Liver (tissue), 3 donors: ENCODE data around the gene ANKRD17.

ENCODE experiments used
- CTCF ChIP-seq: fragments of 150-350 bp; IDR thresholded peaks from 2 replicates; pipeline ENCODE4 v1.5.1; 2017; ENCODE audit warnings: improper control_type of control experiment, low read depth, low read length; ENCODE audit not compliant: missing input control
- EGR1 ChIP-seq, 2 donors: IDR thresholded peaks; 2 replicates each; pipeline ENCODE4 v1.6.1; 2016 to 2018; ENCODE audit warnings: antibody characterized with exemption in 2 of 2, low read depth in 2 of 2
- TAF1 ChIP-seq: conservative IDR thresholded peaks from 2 replicates; pipeline ENCODE4 v1.6.1; 2016; ENCODE audit warnings: antibody characterized with exemption, mild to moderate bottlenecking
- TF ChIP-seq, protein P1 (sequence below): IDR thresholded peaks from 2 replicates; pipeline ENCODE4 v1.6.1; 2016; ENCODE audit warnings: antibody characterized with exemption, mild to moderate bottlenecking
- donor health status: healthy.
- donor health status: healthy.

DNA sequence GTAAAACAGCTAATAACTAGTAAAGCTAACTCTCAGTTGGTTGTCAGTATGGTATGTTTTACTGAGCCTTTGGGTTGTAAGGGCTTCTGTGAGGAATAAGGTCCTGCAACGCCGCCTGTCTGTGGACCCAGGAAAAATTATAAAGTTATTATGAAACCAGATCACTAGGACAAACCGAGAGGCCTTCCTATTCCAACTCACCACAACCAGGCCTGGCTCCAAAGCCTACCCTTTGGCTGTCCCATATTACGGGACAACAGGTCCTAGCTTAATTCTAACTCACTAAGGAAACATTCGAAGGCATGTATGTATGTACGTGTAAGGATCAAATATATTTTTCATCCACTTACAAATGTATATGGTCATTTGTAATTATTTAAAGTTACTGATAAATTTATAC, 1.4 kb downstream of the ANKRD17 start:
- peak; percentile 18 for TF ChIP-seq TAF1
- peak; percentile 71 for TF ChIP-seq CTCF
- TF ChIP-seq, protein P1, sequence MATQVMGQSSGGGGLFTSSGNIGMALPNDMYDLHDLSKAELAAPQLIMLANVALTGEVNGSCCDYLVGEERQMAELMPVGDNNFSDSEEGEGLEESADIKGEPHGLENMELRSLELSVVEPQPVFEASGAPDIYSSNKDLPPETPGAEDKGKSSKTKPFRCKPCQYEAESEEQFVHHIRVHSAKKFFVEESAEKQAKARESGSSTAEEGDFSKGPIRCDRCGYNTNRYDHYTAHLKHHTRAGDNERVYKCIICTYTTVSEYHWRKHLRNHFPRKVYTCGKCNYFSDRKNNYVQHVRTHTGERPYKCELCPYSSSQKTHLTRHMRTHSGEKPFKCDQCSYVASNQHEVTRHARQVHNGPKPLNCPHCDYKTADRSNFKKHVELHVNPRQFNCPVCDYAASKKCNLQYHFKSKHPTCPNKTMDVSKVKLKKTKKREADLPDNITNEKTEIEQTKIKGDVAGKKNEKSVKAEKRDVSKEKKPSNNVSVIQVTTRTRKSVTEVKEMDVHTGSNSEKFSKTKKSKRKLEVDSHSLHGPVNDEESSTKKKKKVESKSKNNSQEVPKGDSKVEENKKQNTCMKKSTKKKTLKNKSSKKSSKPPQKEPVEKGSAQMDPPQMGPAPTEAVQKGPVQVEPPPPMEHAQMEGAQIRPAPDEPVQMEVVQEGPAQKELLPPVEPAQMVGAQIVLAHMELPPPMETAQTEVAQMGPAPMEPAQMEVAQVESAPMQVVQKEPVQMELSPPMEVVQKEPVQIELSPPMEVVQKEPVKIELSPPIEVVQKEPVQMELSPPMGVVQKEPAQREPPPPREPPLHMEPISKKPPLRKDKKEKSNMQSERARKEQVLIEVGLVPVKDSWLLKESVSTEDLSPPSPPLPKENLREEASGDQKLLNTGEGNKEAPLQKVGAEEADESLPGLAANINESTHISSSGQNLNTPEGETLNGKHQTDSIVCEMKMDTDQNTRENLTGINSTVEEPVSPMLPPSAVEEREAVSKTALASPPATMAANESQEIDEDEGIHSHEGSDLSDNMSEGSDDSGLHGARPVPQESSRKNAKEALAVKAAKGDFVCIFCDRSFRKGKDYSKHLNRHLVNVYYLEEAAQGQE = no peak
- TF ChIP-seq EGR1 (IDR thresholded peaks at IDR 0.05; ENCODE audit: low read depth in 2 of 2) = no peak
